Adipocyte (in vitro differentiated cells): ENCODE data around the gene N4BP2L2.
A peak's percentile ranks its signal among the peaks of the same experiment; 100 is the strongest.

Experiments used
- DNase-seq: peaks from one replicate; pipeline ENCODE4 v3.0.0-alpha.2; 2015; ENCODE audit warnings: low read depth
- H3K27me3 ChIP-seq: replicated peaks from 2 replicates; pipeline ENCODE4 v1.7.0; 2013; ENCODE audit warnings: mild to moderate bottlenecking, low read length, moderate library complexity; ENCODE audit not compliant: control insufficient read depth, insufficient read depth
- H3K36me3 ChIP-seq: 2 replicates; pipeline ENCODE4 v1.7.0; 2013; ENCODE audit warnings: low read length, mild to moderate bottlenecking, moderate library complexity; ENCODE audit not compliant: control insufficient read depth, insufficient read depth, severe bottlenecking
- H3K4me1 ChIP-seq: 2 replicates; pipeline ENCODE4 v1.7.0; 2013; ENCODE audit warnings: mild to moderate bottlenecking, low read length, moderate library complexity; ENCODE audit not compliant: control insufficient read depth, insufficient read depth
- H3K4me3 ChIP-seq: 2 replicates; pipeline ENCODE4 v1.7.0; 2013; ENCODE audit warnings: mild to moderate bottlenecking, low read length, moderate library complexity
- H3K9ac ChIP-seq: 2 replicates; pipeline ENCODE4 v1.7.0; 2013; ENCODE audit warnings: mild to moderate bottlenecking, low read length, moderate library complexity
- H3K9me3 ChIP-seq: 2 replicates; pipeline ENCODE4 v1.7.0; 2013; ENCODE audit warnings: mild to moderate bottlenecking, low read length, moderate library complexity; ENCODE audit not compliant: control insufficient read depth

N4BP2L2 gene

DNA sequence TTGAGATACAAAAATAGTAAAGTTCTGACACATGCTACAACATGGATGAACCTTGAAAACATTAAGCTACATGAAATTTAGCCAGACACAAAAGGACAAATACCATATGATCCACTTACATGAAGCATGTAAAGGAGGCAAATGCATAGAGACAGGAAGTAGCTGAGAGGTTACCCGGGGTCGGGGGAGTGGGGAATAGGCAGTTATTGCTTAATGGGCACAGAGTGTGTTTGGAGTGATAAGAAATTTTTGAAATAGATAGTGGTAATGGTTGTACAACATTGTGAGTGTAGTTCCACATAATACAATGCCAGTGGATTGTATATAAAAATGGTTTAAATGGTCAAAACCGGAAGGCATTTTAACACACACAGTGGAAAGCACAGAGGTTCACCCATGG is 115.0 kb downstream of the N4BP2L2 start:
- no peaks in the 10 kb centered on the region for H3K9me3 ChIP-seq
- H3K9ac ChIP-seq = no peak overlapping the region
- no peak overlapping the region for H3K4me3 ChIP-seq
- DNase-seq = no peak
- H3K27me3 ChIP-seq = no peaks in the 10 kb centered on the region
- H3K36me3 ChIP-seq = peaks cover 11% of the 10 kb centered on the region
- H3K4me1 ChIP-seq = peaks cover 17% of the 10 kb centered on the region

DNA sequence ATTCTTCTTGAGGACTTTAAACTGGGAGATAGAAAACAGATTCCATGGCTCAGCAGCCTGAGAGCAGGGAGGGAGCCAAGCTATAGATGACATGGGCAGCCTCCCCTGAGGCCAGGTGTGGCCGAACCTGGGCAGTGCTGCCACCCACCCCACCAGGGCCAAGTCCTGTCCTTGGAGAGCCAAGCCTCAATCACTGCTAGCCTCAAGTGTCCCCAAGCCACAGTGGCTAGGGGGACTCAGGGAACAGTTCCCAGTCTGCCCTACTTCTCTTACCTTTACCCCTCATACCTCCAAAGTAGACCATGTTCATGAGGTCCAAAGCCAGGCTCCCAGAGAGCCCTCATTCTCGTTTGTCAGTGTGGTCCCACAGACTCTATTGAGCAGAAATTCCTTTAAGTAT is 118.7 kb downstream of the N4BP2L2 start:
- no peak for DNase-seq
- no peak overlapping the region for H3K4me3 ChIP-seq
- no peaks in the 10 kb centered on the region for H3K9me3 ChIP-seq
- H3K9ac ChIP-seq = no peak overlapping the region
- no peaks in the 10 kb centered on the region for H3K4me1 ChIP-seq
- H3K36me3 ChIP-seq = peaks cover 8% of the 10 kb centered on the region
- H3K27me3 ChIP-seq = no peaks in the 10 kb centered on the region

DNA sequence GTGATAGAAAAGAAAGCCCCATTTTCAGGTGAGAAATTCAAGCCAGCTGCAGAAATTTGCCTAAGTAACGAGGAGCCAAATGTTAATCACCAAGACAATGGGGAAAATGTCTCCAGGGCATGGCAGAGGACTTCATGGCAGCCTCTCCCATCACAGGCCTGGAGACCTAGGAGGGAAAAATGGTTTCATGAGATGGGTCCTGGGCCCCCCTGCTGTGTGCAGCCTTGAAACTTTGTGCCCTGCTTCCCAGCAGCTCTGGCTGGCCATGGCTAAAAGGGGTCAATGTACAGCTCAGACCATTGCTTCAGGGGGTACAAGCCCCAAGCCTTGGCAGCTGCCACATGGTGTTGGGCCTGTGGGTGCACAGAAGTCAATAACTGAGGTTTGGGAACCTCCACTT is 120.6 kb downstream of the N4BP2L2 start:
- Histone ChIP-seq H3K9me3 (no peaks in the 10 kb centered on the region), H3K9ac (no peak overlapping the region), H3K27me3 (no peaks in the 10 kb centered on the region), H3K36me3 (no peaks in the 10 kb centered on the region), H3K4me3 (no peak overlapping the region), H3K4me1 (no peaks in the 10 kb centered on the region)
- DNase-seq = no peak

DNA sequence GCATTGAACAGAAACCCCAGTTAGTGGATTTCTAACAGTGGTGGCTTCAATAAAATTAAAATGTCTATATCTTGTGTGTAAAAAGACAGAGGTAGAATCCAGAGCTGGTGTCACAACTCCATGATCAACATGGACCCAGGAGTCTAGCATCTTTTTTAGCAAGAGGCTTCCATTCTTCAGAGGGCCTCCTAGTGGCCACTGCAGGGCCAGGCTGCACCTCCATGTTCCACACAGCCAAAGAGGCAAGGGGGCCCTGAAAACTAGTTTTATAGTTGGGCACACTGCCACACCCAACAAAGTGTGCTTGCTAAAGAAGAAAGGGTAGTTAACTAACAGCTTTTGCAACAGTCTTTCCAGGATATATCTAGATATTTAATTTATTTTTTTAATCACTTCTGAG is 123.6 kb downstream of the N4BP2L2 start:
- H3K27me3 ChIP-seq = no peaks in the 10 kb centered on the region
- H3K4me1 ChIP-seq = peaks cover 5% of the 10 kb centered on the region
- H3K36me3 ChIP-seq = no peaks in the 10 kb centered on the region
- H3K9me3 ChIP-seq = no peaks in the 10 kb centered on the region
- H3K4me3 ChIP-seq = no peak overlapping the region
- no peak overlapping the region for H3K9ac ChIP-seq
- peak; percentile 12 for DNase-seq

DNA sequence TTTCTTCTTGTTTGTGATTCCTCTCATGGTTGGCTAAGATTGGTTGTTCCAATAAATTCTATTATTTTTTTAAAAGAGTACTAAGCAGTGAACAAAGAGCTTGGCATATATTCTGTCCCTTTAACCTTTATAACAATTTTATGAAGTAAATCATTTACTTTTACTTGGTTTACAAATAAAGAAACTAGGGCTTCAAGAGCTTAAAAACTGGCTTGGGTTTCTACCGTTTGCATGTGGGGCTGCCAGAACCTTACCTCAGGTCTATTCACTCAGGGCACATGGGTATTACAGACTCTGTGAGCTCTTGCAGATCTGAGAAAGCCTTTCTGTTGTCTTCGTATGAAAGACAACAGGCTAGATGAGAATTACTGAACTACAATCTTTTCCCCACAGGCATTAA is 124.0 kb downstream of the N4BP2L2 start:
- H3K4me1 ChIP-seq = peaks cover 9% of the 10 kb centered on the region
- no peak overlapping the region for H3K9ac ChIP-seq
- no peak overlapping the region for H3K4me3 ChIP-seq
- H3K27me3 ChIP-seq = no peaks in the 10 kb centered on the region
- no peak for DNase-seq
- H3K36me3 ChIP-seq = no peaks in the 10 kb centered on the region
- no peaks in the 10 kb centered on the region for H3K9me3 ChIP-seq

DNA sequence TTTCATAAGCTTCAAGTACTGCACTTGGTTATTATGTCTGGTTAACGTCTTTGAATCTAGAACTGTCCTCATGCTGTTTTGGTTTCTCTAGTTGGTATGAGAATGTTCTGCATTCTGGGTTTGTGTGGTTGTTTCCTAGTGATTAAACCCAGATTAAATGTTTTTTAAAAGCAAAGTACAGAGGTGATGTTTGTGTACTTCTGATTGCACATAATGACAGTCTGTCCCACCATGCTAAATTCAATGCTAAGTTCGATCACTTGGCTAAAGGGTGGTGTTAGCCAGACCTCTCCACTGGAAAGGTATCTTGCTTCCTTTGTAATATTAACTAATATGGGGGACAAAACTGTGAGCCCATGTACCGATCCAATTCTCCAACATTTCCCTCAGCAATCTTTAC is 125.3 kb downstream of the N4BP2L2 start:
- H3K9ac ChIP-seq = no peak overlapping the region
- peaks cover 17% of the 10 kb centered on the region for H3K4me1 ChIP-seq
- no peak overlapping the region for H3K4me3 ChIP-seq
- no peaks in the 10 kb centered on the region for H3K9me3 ChIP-seq
- DNase-seq = no peak
- no peaks in the 10 kb centered on the region for H3K36me3 ChIP-seq
- H3K27me3 ChIP-seq = no peaks in the 10 kb centered on the region

DNA sequence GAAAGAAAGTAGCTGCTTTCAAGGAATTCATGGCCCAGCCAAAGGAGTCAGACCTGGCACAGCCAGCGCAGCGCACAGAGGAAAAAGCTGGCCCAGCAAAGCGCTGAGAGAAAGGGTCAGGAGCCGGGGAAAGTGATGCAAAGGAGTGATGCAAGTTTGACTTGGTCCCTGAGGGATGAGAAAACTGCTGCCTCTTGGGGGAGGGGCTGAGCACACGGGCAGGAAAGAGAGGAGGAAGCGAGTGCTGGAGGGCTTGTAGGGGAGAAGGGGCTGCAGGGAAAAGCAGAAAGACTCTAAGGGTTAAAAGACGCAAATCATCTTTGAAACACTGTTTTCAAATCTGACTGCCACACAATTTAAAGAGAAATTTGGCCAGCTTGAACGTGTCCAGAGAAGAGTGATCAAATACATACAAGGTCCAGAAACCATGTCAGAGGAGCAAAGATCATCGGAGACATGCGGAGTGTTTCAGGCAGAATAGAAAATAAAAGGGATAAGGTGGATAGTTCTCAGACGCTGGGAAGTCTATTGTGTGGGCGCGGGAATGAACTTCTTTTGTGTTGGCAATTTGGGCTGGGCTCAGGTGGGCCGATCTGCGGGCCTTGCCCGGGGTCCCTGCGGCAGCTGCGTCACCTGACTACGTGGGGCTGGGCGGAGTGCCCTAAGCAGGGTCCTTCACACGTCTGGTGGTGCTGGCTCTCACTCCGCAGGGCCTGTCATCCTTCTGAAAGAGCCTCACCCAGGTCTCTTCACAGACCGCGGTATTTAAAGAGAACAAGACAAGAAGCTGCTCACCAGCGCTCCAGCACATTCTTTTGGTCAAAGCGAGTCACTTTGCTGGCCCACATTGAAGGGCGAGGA is 128.8 kb downstream of the N4BP2L2 start:
- peak overlapping the region; percentile 66 for H3K9ac ChIP-seq
- H3K4me3 ChIP-seq = peak overlapping the region; percentile 79
- peak; percentile 49 for DNase-seq
- H3K4me1 ChIP-seq = peaks cover 17% of the 10 kb centered on the region
- no peaks in the 10 kb centered on the region for H3K36me3 ChIP-seq
- H3K9me3 ChIP-seq = no peaks in the 10 kb centered on the region
- no peaks in the 10 kb centered on the region for H3K27me3 ChIP-seq

DNA sequence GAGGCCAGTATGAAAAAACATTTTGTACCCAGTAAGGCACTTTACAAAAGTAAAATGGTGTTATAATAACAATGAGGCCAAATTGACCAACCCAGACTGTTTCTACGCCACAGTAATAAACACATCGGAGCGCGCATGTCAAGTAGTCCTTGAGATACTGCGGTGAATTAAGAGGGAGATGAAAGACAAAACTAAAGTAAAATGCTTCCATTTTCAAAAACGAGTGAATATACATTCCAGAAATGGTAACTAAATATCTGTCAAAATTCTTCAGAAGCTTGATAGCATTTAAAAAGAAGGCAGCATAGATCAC is 129.6 kb downstream of the N4BP2L2 start:
- Histone ChIP-seq H3K36me3 (no peaks in the 10 kb centered on the region), H3K9ac (no peak overlapping the region), H3K9me3 (no peaks in the 10 kb centered on the region), H3K4me3 (peak overlapping the region; percentile 79), H3K27me3 (no peaks in the 10 kb centered on the region), H3K4me1 (peaks cover 17% of the 10 kb centered on the region)
- no peak for DNase-seq

DNA sequence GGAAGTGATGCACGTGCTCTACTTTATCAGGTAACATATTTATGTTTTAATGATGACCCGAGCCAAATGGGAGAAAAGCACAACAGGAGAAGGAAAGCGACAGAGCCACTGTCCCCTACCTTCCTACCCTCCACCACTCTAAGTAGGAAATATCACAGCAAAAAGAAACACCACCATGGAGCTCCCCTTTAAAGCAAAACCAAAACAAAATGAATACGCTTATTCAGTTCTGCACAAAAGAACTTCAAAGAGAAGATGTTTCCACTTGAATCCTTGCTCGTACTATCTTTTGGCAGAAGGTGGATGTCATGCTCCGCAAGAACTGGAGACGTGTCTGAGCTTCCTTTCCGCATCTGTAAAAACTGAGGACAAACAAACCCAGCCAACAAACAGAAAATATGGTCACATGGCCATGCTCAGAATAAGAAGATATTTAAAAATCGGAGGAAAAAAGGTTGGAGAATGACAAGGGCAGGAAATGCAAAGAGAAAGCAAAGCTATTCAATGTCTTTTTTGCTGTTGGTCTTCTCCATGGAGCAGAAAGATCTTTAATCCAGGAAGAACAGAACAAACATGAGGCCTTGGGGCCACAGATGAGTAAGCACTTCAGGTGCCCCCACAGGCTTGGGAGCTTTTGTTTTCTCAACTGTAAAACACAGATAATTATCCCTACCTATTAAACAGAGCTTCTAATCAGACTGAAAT is 130.1 kb downstream of the N4BP2L2 start:
- Histone ChIP-seq H3K36me3 (no peaks in the 10 kb centered on the region), H3K4me1 (peaks cover 17% of the 10 kb centered on the region), H3K9ac (no peak overlapping the region), H3K4me3 (no peak overlapping the region), H3K9me3 (no peaks in the 10 kb centered on the region), H3K27me3 (no peaks in the 10 kb centered on the region)
- no peak for DNase-seq

DNA sequence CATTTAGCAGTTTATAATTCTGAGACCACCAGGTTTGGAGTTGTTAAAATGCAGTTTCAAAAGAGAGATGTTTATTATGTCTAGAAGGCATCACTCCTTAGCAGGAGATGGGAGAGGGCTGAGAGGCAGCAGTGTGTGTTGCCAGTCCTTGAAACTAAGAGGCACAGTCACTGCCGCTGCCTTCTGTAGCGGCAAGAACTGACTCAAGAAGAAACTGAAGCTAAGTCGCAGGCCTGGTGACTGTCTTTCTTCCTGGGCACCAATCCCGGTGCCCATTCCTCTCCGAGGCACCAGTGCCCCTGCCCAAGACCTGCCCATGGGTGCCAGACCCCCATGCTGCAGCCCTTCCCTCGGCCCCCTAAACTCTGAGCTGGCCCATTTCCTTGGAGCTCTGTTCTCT is 130.7 kb downstream of the N4BP2L2 start:
- H3K9ac ChIP-seq = no peak overlapping the region
- H3K36me3 ChIP-seq = no peaks in the 10 kb centered on the region
- DNase-seq = no peak
- H3K4me3 ChIP-seq = no peak overlapping the region
- no peaks in the 10 kb centered on the region for H3K27me3 ChIP-seq
- peaks cover 17% of the 10 kb centered on the region for H3K4me1 ChIP-seq
- no peaks in the 10 kb centered on the region for H3K9me3 ChIP-seq

DNA sequence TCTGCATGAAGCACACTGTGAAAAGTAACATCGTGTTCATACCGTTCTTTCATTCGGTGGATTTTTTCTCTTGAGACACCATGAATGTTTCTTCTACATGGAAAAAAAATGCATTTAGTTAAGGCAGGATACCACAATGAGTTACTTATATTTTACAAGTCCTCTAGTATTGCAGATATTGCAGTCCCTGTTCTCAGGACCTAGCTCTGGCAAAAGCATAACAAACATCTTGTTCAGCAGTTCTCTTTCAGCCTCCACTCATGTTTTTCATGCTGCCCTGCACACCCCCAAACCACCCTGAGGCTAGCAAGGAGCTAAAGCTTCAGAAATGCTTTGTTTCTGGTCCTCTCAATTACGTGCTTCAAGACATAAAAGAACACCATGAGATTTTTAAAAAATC is 135.5 kb downstream of the N4BP2L2 start:
- no peaks in the 10 kb centered on the region for H3K27me3 ChIP-seq
- DNase-seq = no peak
- H3K9me3 ChIP-seq = no peaks in the 10 kb centered on the region
- no peaks in the 10 kb centered on the region for H3K4me1 ChIP-seq
- H3K4me3 ChIP-seq = no peak overlapping the region
- no peak overlapping the region for H3K9ac ChIP-seq
- H3K36me3 ChIP-seq = no peaks in the 10 kb centered on the region
